Heart left ventricle (tissue), 16 donors: ENCODE data around the gene ASRGL1. TPM values are rescaled to one million over a fixed set of nuclear protein-coding genes. Genes with fewer than 3 reads are reported as not detected.

Experiments used
- ATAC-seq, 4 donors: fragments of 200-7000 bp; cut with Tn5 transposase; one replicate each; pipeline ENCODE4 v1.9.1; 2020 to 2022; ENCODE audit warnings: moderate library complexity in 4 of 4, mild to moderate bottlenecking in 3 of 4, moderate number of reproducible peaks in 1 of 4
- DNase-seq, 5 donors: peaks; one replicate each; pipeline ENCODE4 v3.0.0-alpha.2; 2020
- H3K27ac ChIP-seq, 12 donors: fragments of 200-600 bp; sonication (generic) in 4 of 12; one replicate each; pipeline versions ENCODE4 v1.5.0 to v1.8.0; 2016 to 2022; ENCODE audit warnings: mild to moderate bottlenecking in 2 of 12
- H3K27me3 ChIP-seq, 9 donors: fragments of 200-600 bp; sonication (generic) in 2 of 9; one replicate each; pipeline versions ENCODE4 v1.5.1 to v1.8.0; 2016 to 2022; ENCODE audit warnings: mild to moderate bottlenecking in 3 of 9
- H3K36me3 ChIP-seq, 9 donors: fragments of 200-600 bp; sonication (generic) in 2 of 9; one replicate each; pipeline versions ENCODE4 v1.5.0 to v1.8.0; 2018 to 2022; ENCODE audit warnings: mild to moderate bottlenecking in 2 of 9
- H3K4me1 ChIP-seq, 12 donors: fragments of 200-600 bp; sonication (generic) in 4 of 12; one replicate each; pipeline versions ENCODE4 v1.5.0 to v1.8.0; 2016 to 2022; ENCODE audit warnings: mild to moderate bottlenecking in 3 of 12
- H3K4me3 ChIP-seq, 12 donors: fragments of 200-600 bp; sonication (generic) in 4 of 12; one replicate each; pipeline versions ENCODE4 v1.5.0 to v1.8.0; 2017 to 2022; ENCODE audit warnings: mild to moderate bottlenecking in 9 of 12, moderate library complexity in 4 of 12
- H3K9me3 ChIP-seq, 12 donors: fragments of 200-600 bp; sonication (generic) in 4 of 12; one replicate each; pipeline versions ENCODE4 v1.5.0 to v1.8.0; 2016 to 2022; ENCODE audit warnings: mild to moderate bottlenecking in 1 of 12
- CTCF ChIP-seq, 12 donors: fragments of 200-600 bp; sonication (generic) in 4 of 12; IDR thresholded peaks; one replicate each; pipeline versions ENCODE4 v1.5.0 to v1.8.0; 2018 to 2022; ENCODE audit warnings: antibody characterized with exemption in 12 of 12, mild to moderate bottlenecking in 5 of 12
- POLR2A ChIP-seq, 2 donors: fragments of 450-650 bp; IDR thresholded peaks; one replicate each; pipeline ENCODE4 v1.6.1; 2017; ENCODE audit warnings: antibody characterized with exemption in 2 of 2, mild to moderate bottlenecking in 2 of 2, moderate library complexity in 2 of 2
- WGBS, 4 donors: extraction: QIAGEN DNeasy Blood & Tissue Kit in 2 of 4; methylation state at CpG; one replicate each; pipeline versions ENCODE4 v1.1.5 to v1.1.7; 2013 to 2018; 5-methylcytosine and 5-hydroxymethylcytosine counted together
- intact Hi-C, 10 donors: fragments of 100-400 bp; cut with DNase I; formaldehyde crosslinking; loops; one replicate each; pipeline versions ENCODE4 v1.11.1 to v1.14.2; 2022
- polyA plus RNA-seq, 2 donors: library from polyadenylated mRNA; stranded (reverse); fragments of 200-250 nt; gene quantifications; one replicate each; pipeline ENCODE4 v1.2.3, GENCODE V29; 2013
- total RNA-seq, 9 donors: library from RNA; depleted of rRNA in 2 of 9; stranded (reverse); fragments of >200 nt in 2 of 9; fragmentation: NEBNext Ultra II Directional in 3 of 9; extraction: Animal tissue kit (Norgen Biotek cat#: 25700) in 3 of 9; gene quantifications; one replicate each; pipeline versions ENCODE4 v1.1.0 to v1.2.4, GENCODE V29; 2016 to 2023
- donor health status: ischemic (EF 13 %, LVEDD 7.1; RV severe dilation, severe dysfunction).
- donor health status: healthy with polysubstance abuse.
- donor health status: DM: no; HTN: yes; CAD: no.
- donor health status: DM: no; HTN: no; CAD: no.
- donor health status: ischemic (EF 25% LVEDD 6.9; RV normal size, moderate dysfunction).
- donor health status: ischemic (EF 25% LVEDD 5.7; RV mildly dilated, moderate dysfunction).
- donor health status: healthy.
- donor health status: DM: yes; HTN: yes; CAD: no.
- donor health status: ischemic (EF 35%, LVEDD 5.7; RV mildly dilated, moderate dysfunction).
- donor health status: nonischemic (EF 11% LVEDD 7.7; RV severe dilation, severe dysfunction).
- donor health status: DM: yes; HTN: yes; CAD: no.
- donor health status: PGD.
- donor health status: ischemic (EF 29% LVEDD 5.4; RV normal size, mild dysfunction).
- donor health status: nonischemic (EF 23%, LVEDD 6.1; RV moderate dilation, normal function).

The ASRGL1 gene
- total and polyA plus RNA-seq, 11 donors, result 1.4 to 13.2 (median 3.2) TPM

GRCh38 chr11:62411524-62411923 lies 74.3 kb downstream of the ASRGL1 start:
- no peaks in the 10 kb centered on the region for H3K4me1 ChIP-seq
- TF ChIP-seq POLR2A (IDR thresholded peaks at IDR 0.05) (no peak), CTCF (IDR thresholded peaks at IDR 0.05) (no peak)
- H3K27ac ChIP-seq, result no peak overlapping the region
- ATAC-seq, result no peak
- H3K4me3 ChIP-seq, result no peak overlapping the region
- H3K9me3 ChIP-seq, result no peaks in the 10 kb centered on the region
- no peaks in the 10 kb centered on the region for H3K36me3 ChIP-seq
- WGBS, 4 donors, result 82 to 93% (median 87%) methylated on average over 5 of the region's 5 CpGs
- intact Hi-C loops, result no loop called here
- no peaks in the 10 kb centered on the region for H3K27me3 ChIP-seq
- DNase-seq, result no peak

GRCh38 chr11:62413060-62413696 lies 75.9 kb downstream of the ASRGL1 start:
- no peak for TF ChIP-seq POLR2A (IDR thresholded peaks at IDR 0.05)
- TF ChIP-seq CTCF (IDR thresholded peaks at IDR 0.05), result no peak
- WGBS, 4 donors, result 70 to 84% (median 72%) methylated on average over 8 of the region's 8 CpGs
- H3K27me3 ChIP-seq, result no peaks in the 10 kb centered on the region
- H3K36me3 ChIP-seq, result no peaks in the 10 kb centered on the region
- no peak for ATAC-seq
- no peaks in the 10 kb centered on the region for H3K9me3 ChIP-seq
- H3K27ac ChIP-seq, result no peak overlapping the region
- intact Hi-C loops, result no loop called here
- no peaks in the 10 kb centered on the region for H3K4me1 ChIP-seq
- no peak for DNase-seq
- no peak overlapping the region for H3K4me3 ChIP-seq

- no peaks in the 10 kb centered on the region for H3K9me3 ChIP-seq
- TF ChIP-seq CTCF (IDR thresholded peaks at IDR 0.05), result no peak
- TF ChIP-seq POLR2A (IDR thresholded peaks at IDR 0.05), result no peak
- WGBS, 4 donors, result 80 to 90% (median 88%) methylated on average over 12 of the region's 12 CpGs
- peaks cover 0 to 14% (median 6%) of the 10 kb centered on the region in 12 donors for H3K4me1 ChIP-seq
- H3K36me3 ChIP-seq, result no peaks in the 10 kb centered on the region
- no peak overlapping the region for H3K4me3 ChIP-seq
- ATAC-seq (no peak), DNase-seq (no peak)
- intact Hi-C loops, result no loop called here
- no peak overlapping the region for H3K27ac ChIP-seq
- no peaks in the 10 kb centered on the region for H3K27me3 ChIP-seq
Measured at GRCh38 chr11:62416596-62416995, 79.3 kb downstream of the ASRGL1 start.

GRCh38 chr11:62418136-62418535 lies 80.9 kb downstream of the ASRGL1 start:
- H3K36me3 ChIP-seq, result no peaks in the 10 kb centered on the region
- TF ChIP-seq CTCF (IDR thresholded peaks at IDR 0.05) (no peak), POLR2A (IDR thresholded peaks at IDR 0.05) (no peak)
- ATAC-seq (no peak), DNase-seq (no peak)
- H3K27me3 ChIP-seq, result no peaks in the 10 kb centered on the region
- H3K4me1 ChIP-seq, result peaks cover 0 to 14% (median 6%) of the 10 kb centered on the region in 12 donors
- intact Hi-C loops, result no loop called here
- H3K4me3 ChIP-seq, result no peak overlapping the region
- peak overlapping the region in 1 of 12 donors; percentile 77 for H3K27ac ChIP-seq
- H3K9me3 ChIP-seq, result no peaks in the 10 kb centered on the region
- WGBS, 4 donors, result 77 to 86% (median 83%) methylated on average over 5 of the region's 5 CpGs
